ENCODE results near the gene MYPOP. TPM values are rescaled to one million over a fixed set of nuclear protein-coding genes. Genes with fewer than 3 reads are reported as not detected.

The MYPOP gene
- total RNA-seq, 2 experiments from 2014 or later: 5.2 to 15.6 TPM

DNA sequence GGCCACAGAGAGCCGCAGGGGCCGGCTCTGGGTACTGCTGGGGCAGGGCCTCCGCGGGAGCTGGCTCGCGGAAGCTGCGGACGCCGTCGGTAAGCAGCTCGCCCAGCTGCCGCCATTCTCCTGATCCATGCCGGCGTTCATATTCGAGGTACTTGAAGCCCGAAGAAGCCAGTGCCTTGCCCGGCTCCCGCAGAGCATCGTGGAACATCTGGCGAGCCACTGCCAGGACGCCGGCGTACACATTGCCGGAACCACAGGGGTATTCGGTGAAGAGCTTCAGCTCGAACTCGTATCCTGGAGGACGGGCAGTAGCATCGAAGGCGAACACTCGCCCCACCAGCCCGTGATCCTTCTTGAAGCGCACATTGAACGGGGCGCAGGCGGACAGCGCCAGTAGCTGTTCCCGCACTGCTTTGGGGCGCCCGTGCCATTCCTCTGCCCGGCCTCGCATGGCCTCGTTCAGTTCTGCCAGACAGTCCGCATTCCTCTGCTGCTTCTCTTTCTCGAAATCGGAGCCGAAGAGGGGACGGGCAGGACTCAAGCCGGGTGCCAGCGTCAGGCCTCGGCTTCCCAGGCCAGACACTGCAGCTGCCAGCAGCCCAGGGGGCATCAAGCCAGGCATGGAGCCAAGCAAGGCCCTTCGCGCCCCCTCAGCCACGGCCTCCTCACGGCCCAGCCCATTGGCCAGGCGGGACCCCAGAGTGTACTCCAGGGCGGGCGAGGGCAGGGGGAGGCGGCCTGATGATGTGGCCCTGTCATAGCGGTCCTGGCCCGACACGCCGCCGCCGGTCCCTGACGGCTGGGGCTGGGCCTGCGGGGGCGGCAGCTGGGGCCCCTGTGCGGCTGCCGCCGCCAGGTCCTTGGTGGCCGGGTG is 17.5 kb downstream of the MYPOP start:
- no peaks in the 10 kb centered on the region for H3K9me2 ChIP-seq (ENCODE audit: insufficient read depth, low read length)
- peak overlapping the region; percentile 7; the same call in 1 of the 2 replicates for H2AFZ ChIP-seq (ENCODE audit: low read length)
- ChIA-PET POLR2A (no interaction called here), CTCF (ENCODE audit: unreplicated experiment) (interaction anchor here (1.1 kb wide), 1 partner anchor 68 kb away, joined by 3 read pairs; no protein-coding TSS in a partner anchor)
- peaks cover 13% of the 10 kb centered on the region; the same call in 1 of the 2 replicates for H3K36me3 ChIP-seq (ENCODE audit: insufficient read depth, low read length)
- intact Hi-C loops (cut with micrococcal nuclease; ENCODE audit: unreplicated experiment): loop anchor here (10.0 kb wide), 1 partner anchor 180 kb away; no protein-coding TSS in a partner anchor
- peak overlapping the region; percentile 75 for H3K27ac ChIP-seq (ENCODE audit: low read depth, low read length, poor library complexity, severe bottlenecking)
- H3K4me3 ChIP-seq (ENCODE audit: low read depth, low read length, poor library complexity, severe bottlenecking): peak overlapping the region; percentile 98
- H3K4me1 ChIP-seq (ENCODE audit: insufficient read depth, low read length, poor library complexity, severe bottlenecking): peaks cover 44% of the 10 kb centered on the region
- no peaks in the 10 kb centered on the region for H3K9me3 ChIP-seq (ENCODE audit: low read length)
- TF ChIP-seq, protein P1, sequence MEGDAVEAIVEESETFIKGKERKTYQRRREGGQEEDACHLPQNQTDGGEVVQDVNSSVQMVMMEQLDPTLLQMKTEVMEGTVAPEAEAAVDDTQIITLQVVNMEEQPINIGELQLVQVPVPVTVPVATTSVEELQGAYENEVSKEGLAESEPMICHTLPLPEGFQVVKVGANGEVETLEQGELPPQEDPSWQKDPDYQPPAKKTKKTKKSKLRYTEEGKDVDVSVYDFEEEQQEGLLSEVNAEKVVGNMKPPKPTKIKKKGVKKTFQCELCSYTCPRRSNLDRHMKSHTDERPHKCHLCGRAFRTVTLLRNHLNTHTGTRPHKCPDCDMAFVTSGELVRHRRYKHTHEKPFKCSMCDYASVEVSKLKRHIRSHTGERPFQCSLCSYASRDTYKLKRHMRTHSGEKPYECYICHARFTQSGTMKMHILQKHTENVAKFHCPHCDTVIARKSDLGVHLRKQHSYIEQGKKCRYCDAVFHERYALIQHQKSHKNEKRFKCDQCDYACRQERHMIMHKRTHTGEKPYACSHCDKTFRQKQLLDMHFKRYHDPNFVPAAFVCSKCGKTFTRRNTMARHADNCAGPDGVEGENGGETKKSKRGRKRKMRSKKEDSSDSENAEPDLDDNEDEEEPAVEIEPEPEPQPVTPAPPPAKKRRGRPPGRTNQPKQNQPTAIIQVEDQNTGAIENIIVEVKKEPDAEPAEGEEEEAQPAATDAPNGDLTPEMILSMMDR (conservative IDR thresholded peaks at IDR 0.05; ENCODE audit: low read length): no peak
- TF ChIP-seq EZH2phosphoT487 (IDR thresholded peaks at IDR 0.05; ENCODE audit: borderline replicate concordance, low read depth, low read length): no peak
- peak overlapping the region; percentile 95 for H3K4me2 ChIP-seq (ENCODE audit: low read length)
- BruUV-seq (replicated peaks): no TSS peak
- DNase-seq (ENCODE audit: low spot score): no peak
- H3K79me2 ChIP-seq (ENCODE audit: insufficient read depth, low read depth, low read length): peaks cover 18% of the 10 kb centered on the region; the same call in 1 of the 2 replicates
- no peaks in the 10 kb centered on the region for H4K20me1 ChIP-seq (ENCODE audit: insufficient read depth, low read length)

DNA sequence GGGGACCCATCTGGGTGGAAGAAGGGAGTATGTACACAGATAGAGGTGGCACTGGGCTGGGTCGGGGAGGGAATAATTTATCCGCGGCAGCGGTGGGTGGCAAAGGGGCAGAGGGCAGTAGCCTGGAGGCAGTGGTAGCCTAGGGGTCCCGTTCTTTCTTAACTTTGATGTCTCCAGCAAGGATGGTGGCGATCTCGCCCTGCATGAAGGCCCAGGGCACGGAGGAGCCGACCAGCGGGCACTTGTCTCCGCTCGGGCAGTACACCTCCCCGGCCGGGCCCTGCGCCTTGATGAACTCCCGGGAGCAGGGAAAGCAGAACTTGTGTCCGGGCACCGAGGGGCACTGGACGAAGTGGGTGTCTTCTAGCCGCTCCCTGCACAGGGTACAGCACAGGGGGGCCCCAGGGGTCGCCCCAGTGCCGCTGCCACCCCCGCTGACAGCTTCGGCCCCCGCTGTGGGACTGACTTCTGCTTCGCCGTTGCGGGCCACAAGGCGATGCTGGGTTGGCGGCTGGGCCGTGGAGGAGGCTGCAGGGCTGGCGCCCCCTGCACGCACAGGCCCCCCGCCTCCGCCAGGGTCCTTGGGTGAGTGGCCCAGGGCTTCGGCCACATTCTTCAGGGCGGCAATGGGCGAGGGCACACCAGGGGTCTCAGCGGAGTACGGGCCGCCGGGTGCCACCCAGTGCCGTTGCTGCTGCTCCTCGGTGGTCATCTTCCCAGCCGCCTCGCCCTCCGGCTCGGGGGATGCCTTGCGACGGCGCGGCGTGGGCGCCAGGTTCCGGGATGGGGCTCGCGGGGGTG is 18.3 kb downstream of the MYPOP start:
- H3K9me3 ChIP-seq (ENCODE audit: low read length): no peaks in the 10 kb centered on the region
- DNase-seq (ENCODE audit: low spot score): no peak
- H3K4me2 ChIP-seq (ENCODE audit: low read length): peak overlapping the region; percentile 95
- ChIA-PET CTCF (ENCODE audit: unreplicated experiment) (interaction anchor here (1.1 kb wide), 1 partner anchor 67 kb away, joined by 3 read pairs; no protein-coding TSS in a partner anchor), POLR2A (no interaction called here)
- peaks cover 13% of the 10 kb centered on the region; the same call in 1 of the 2 replicates for H3K36me3 ChIP-seq (ENCODE audit: insufficient read depth, low read length)
- peaks cover 18% of the 10 kb centered on the region; the same call in 1 of the 2 replicates for H3K79me2 ChIP-seq (ENCODE audit: insufficient read depth, low read depth, low read length)
- peak overlapping the region; percentile 53 for H3K4me3 ChIP-seq (ENCODE audit: low read depth, low read length, poor library complexity, severe bottlenecking)
- no peaks in the 10 kb centered on the region for H4K20me1 ChIP-seq (ENCODE audit: insufficient read depth, low read length)
- no peak overlapping the region for H3K27ac ChIP-seq (ENCODE audit: low read depth, low read length, poor library complexity, severe bottlenecking)
- H3K4me1 ChIP-seq (ENCODE audit: insufficient read depth, low read length, poor library complexity, severe bottlenecking): peaks cover 44% of the 10 kb centered on the region
- no TSS peak for BruUV-seq (replicated peaks)
- TF ChIP-seq, protein P1 (conservative IDR thresholded peaks at IDR 0.05; ENCODE audit: low read length): no peak
- TF ChIP-seq EZH2phosphoT487 (IDR thresholded peaks at IDR 0.05; ENCODE audit: borderline replicate concordance, low read depth, low read length): no peak
- H3K9me2 ChIP-seq (ENCODE audit: insufficient read depth, low read length): no peaks in the 10 kb centered on the region
- no peak overlapping the region for H2AFZ ChIP-seq (ENCODE audit: low read length)
- intact Hi-C loops (cut with micrococcal nuclease; ENCODE audit: unreplicated experiment): loop anchor here (1.0 to 10.0 kb wide), 3 partner anchors 21 to 179 kb away; partner anchors contain the start of gene SYMPK
